Upper lobe of right lung (tissue), 1 donor: ENCODE results near the gene PTPRR. TPM values are rescaled to one million over a fixed set of nuclear protein-coding genes. Genes with fewer than 3 reads are reported as not detected.

ENCODE experiments used
- ATAC-seq: fragments of 200-7000 bp; cut with Tn5 transposase; one replicate; pipeline ENCODE4 v1.9.1; 2020; ENCODE audit warnings: mild to moderate bottlenecking, moderate library complexity
- DNase-seq: peaks from one replicate; pipeline ENCODE4 v3.0.0-alpha.2; 2020
- H3K27ac ChIP-seq: fragments of 200-600 bp; one replicate; pipeline ENCODE4 v1.8.0; 2022
- H3K27me3 ChIP-seq: fragments of 200-600 bp; one replicate; pipeline ENCODE4 v1.8.0; 2022; ENCODE audit warnings: mild to moderate bottlenecking
- H3K36me3 ChIP-seq: fragments of 200-600 bp; one replicate; pipeline ENCODE4 v1.8.0; 2022
- H3K4me1 ChIP-seq: fragments of 200-600 bp; one replicate; pipeline ENCODE4 v1.8.0; 2022
- H3K4me3 ChIP-seq: fragments of 200-600 bp; one replicate; pipeline ENCODE4 v1.8.0; 2022; ENCODE audit warnings: mild to moderate bottlenecking
- H3K9me3 ChIP-seq: fragments of 200-600 bp; one replicate; pipeline ENCODE4 v1.8.0; 2022
- intact Hi-C: fragments of 100-400 bp; cut with DNase I; formaldehyde crosslinking; loops from one replicate; pipeline ENCODE4 v1.11.0; 2022
- total RNA-seq: library from RNA; stranded (reverse); fragmentation: NEBNext Ultra II Directional; extraction: Animal tissue kit (Norgen Biotek cat#: 25700); gene quantifications from one replicate; pipeline ENCODE4 v1.2.1, GENCODE V29; 2021
- TF ChIP-seq, protein P1 (sequence below): fragments of 200-600 bp; IDR thresholded peaks from one replicate; pipeline ENCODE4 v1.8.0; 2022; ENCODE audit warnings: antibody characterized with exemption
- donor health status: DM: no; HTN: yes; CAD: no; lungs with severe emphysema.

PTPRR gene
- total RNA-seq, 1 donor from 2014 or later = 5.1 TPM

DNA sequence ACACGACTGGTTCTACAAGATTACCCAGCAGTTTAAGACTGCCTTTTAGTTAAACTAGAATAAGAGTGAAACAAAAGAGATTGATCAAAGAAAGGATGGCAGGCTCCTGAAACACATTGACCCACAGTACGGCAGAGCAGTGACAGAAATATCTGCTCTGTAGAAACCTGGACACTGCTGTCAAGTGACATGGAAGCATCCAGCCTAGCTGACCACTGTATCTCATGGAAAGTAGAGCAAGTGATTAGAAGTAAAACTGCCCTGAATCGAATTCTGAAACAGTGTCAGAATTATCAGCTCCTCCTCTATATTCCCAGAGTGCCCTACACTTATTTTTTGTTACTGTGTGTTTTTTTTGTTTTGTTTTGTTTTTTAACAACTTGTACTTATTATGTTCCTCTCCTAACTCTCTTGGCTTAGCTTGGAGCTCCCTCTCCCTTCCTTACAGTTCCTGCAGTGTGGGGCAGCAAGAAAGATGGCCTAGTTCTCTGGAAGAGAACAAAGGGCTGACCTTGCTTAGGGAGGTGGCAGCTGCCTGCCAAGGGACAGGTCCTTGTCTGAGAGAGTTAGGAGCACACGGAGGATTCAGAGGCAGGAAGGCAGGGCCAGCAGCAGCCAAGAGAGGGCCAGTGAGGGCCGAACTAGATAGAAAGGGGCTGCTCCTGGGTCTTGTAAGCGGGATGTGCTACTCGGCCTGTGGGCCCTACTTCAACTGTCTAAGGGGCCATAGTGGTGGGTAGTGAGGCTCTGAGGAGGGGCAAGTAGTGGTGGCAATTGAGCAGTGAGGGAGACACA, 97.2 kb downstream of the PTPRR start:
- TF ChIP-seq, protein P1, sequence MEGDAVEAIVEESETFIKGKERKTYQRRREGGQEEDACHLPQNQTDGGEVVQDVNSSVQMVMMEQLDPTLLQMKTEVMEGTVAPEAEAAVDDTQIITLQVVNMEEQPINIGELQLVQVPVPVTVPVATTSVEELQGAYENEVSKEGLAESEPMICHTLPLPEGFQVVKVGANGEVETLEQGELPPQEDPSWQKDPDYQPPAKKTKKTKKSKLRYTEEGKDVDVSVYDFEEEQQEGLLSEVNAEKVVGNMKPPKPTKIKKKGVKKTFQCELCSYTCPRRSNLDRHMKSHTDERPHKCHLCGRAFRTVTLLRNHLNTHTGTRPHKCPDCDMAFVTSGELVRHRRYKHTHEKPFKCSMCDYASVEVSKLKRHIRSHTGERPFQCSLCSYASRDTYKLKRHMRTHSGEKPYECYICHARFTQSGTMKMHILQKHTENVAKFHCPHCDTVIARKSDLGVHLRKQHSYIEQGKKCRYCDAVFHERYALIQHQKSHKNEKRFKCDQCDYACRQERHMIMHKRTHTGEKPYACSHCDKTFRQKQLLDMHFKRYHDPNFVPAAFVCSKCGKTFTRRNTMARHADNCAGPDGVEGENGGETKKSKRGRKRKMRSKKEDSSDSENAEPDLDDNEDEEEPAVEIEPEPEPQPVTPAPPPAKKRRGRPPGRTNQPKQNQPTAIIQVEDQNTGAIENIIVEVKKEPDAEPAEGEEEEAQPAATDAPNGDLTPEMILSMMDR = no peak
- DNase-seq = no peak
- H3K27ac ChIP-seq = no peak overlapping the region
- no peak for ATAC-seq
- no peaks in the 10 kb centered on the region for H3K9me3 ChIP-seq
- no peaks in the 10 kb centered on the region for H3K4me1 ChIP-seq
- no peaks in the 10 kb centered on the region for H3K27me3 ChIP-seq
- intact Hi-C loops = no loop called here
- no peaks in the 10 kb centered on the region for H3K36me3 ChIP-seq
- H3K4me3 ChIP-seq = no peak overlapping the region

DNA sequence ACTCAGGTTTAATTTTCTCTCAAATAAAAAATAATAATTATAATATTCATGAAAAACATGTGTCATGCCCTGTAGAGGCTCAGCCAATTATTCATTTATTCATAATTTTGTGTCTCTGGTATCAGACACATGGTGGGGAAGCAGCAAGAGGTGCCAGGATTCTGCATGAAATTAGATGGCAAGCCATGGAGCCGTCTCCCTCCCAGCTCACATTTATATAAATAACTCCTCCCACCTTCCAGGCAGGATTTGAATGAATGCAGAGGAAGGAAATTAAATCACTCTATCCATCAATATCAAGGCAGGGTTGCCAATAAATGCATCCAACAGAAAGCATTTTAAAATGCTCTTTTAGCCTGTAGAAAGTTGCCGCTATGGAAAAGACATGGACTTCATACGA, 98.1 kb downstream of the PTPRR start:
- intact Hi-C loops = no loop called here
- no peaks in the 10 kb centered on the region for H3K27me3 ChIP-seq
- no peak for ATAC-seq

DNA sequence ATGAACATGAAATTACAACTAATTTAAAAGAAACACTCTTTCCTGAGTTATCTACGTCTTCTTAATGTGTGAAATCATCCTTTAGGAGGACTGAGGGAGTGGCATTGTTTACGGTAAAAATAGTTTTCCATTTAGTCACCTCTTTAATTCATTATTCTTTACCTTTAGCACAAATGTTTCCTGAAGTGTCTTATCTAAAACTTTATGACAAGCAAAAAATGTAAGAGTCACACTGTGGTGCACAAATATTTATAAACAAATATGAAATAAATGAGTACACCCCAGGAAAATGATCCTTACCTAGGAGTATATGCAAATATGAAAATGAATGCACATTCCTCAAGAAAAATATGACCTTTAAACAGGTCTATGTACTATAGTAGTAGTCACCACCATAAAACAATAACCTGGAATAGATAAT, 104.6 kb downstream of the PTPRR start:
- Histone ChIP-seq H3K27ac (no peak overlapping the region), H3K4me1 (no peaks in the 10 kb centered on the region), H3K27me3 (no peaks in the 10 kb centered on the region), H3K9me3 (no peaks in the 10 kb centered on the region), H3K36me3 (no peaks in the 10 kb centered on the region), H3K4me3 (no peak overlapping the region)
- ATAC-seq = no peak
- intact Hi-C loops = no loop called here
- DNase-seq = no peak
- TF ChIP-seq, protein P1 = no peak

More for the DNA sequence above, 98.1 kb downstream of the PTPRR start:
- H3K9me3 ChIP-seq = no peaks in the 10 kb centered on the region
- no peak overlapping the region for H3K4me3 ChIP-seq
- DNase-seq = no peak
- no peak overlapping the region for H3K27ac ChIP-seq
- H3K4me1 ChIP-seq = no peaks in the 10 kb centered on the region
- H3K36me3 ChIP-seq = no peaks in the 10 kb centered on the region
- TF ChIP-seq, protein P1 = no peak

DNA sequence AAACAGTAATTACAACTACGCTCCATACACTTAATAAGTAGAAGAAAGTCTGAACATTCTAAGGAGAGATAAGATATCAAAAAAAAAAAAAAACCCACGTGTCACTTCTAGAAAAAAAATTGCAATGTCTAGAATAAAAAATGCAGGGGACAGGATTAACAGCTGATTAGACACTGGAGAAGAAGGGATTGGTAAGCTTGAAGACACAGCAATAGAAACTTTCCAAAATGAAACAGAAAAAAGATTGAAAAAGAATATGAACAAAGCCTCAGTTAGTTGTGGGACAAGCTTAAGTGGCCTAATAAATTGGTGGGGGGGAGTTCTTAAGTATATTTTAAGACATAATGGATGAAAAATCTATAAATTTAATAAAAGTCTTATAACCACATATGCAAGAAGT, 105.5 kb downstream of the PTPRR start:
- DNase-seq (no peak), ATAC-seq (no peak)
- intact Hi-C loops = no loop called here
- no peaks in the 10 kb centered on the region for H3K27me3 ChIP-seq
- H3K27ac ChIP-seq = no peak overlapping the region
- no peak overlapping the region for H3K4me3 ChIP-seq
- TF ChIP-seq, protein P1 = no peak
- H3K9me3 ChIP-seq = no peaks in the 10 kb centered on the region
- H3K4me1 ChIP-seq = no peaks in the 10 kb centered on the region
- H3K36me3 ChIP-seq = no peaks in the 10 kb centered on the region

DNA sequence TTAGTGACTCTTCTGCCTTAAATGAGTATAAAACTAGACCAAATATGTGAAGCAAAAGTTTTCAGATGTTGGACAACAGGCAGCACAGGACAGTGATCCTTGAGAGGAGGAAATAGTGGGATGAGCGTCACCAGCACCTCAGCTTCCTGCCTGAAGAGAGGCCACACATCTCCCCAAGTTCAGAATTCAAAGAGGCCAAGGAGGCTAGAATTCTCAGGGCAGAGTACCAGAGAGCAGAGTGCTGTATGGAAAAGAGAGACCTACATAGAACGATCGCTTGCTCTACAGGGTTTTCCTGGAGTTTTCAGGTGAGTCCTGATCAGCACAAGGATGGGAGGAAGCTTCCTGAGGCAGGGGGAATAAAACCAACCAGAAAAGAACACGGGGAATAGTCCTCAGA, 107.0 kb downstream of the PTPRR start:
- no peaks in the 10 kb centered on the region for H3K9me3 ChIP-seq
- intact Hi-C loops = no loop called here
- no peaks in the 10 kb centered on the region for H3K36me3 ChIP-seq
- ATAC-seq (no peak), DNase-seq (no peak)
- TF ChIP-seq, protein P1 = no peak
- H3K4me1 ChIP-seq = no peaks in the 10 kb centered on the region
- H3K27ac ChIP-seq = no peak overlapping the region
- H3K27me3 ChIP-seq = no peaks in the 10 kb centered on the region
- H3K4me3 ChIP-seq = no peak overlapping the region

DNA sequence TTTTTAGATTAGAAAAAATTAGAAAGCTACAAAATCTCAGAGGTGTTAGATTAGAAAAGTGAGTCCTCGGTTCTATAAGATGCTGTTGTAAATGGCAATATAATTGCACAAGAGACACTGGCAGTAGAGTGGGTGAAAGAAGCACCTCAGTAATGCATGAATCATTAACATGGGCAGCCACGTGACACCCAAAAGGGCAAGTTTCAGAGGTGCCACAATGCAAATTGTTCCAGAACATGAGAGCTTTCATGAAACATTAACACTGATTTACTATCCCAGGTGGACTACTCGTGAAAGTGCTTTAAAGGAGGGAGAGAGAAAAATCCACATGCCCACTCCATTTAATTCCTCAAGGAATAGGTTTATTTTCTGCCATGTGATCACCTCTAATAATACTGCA, 108.4 kb downstream of the PTPRR start:
- Histone ChIP-seq H3K4me1 (no peaks in the 10 kb centered on the region), H3K9me3 (no peaks in the 10 kb centered on the region), H3K4me3 (no peak overlapping the region), H3K27ac (no peak overlapping the region), H3K27me3 (no peaks in the 10 kb centered on the region), H3K36me3 (no peaks in the 10 kb centered on the region)
- intact Hi-C loops = no loop called here
- DNase-seq (no peak), ATAC-seq (no peak)
- TF ChIP-seq, protein P1 = no peak
